ENCODE data around the gene ERGIC1.

The ERGIC1 gene

DNA sequence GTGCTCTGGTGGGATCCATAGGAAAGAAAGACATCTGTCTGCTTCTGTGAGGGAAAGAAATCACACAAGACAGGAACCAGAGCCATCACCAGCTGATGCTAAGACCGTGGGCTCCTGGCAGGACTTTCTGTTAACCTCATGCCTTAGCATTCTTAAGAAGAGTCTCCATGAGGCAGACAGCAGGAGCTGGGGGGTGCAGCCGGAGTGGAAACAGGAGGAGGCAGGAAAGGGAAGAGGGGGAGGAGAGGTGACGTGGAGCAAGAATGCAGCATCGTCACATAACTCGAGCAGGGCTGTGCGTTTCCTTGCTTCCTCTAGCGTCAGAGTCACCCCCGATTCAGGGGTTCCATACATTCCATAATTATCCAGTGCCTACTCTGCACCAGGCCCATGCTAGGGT, 53.6 kb downstream of the ERGIC1 start:
- H3K4me3 ChIP-seq (ENCODE audit: insufficient read depth, low read length, poor library complexity, severe bottlenecking) = no peak overlapping the region
- no peak overlapping the region for H3K4me2 ChIP-seq (ENCODE audit: low read depth, low read length, poor library complexity, severe bottlenecking)
- H3K27ac ChIP-seq (ENCODE audit: low read depth, low read length) = no peak overlapping the region
- TF ChIP-seq, protein P1, sequence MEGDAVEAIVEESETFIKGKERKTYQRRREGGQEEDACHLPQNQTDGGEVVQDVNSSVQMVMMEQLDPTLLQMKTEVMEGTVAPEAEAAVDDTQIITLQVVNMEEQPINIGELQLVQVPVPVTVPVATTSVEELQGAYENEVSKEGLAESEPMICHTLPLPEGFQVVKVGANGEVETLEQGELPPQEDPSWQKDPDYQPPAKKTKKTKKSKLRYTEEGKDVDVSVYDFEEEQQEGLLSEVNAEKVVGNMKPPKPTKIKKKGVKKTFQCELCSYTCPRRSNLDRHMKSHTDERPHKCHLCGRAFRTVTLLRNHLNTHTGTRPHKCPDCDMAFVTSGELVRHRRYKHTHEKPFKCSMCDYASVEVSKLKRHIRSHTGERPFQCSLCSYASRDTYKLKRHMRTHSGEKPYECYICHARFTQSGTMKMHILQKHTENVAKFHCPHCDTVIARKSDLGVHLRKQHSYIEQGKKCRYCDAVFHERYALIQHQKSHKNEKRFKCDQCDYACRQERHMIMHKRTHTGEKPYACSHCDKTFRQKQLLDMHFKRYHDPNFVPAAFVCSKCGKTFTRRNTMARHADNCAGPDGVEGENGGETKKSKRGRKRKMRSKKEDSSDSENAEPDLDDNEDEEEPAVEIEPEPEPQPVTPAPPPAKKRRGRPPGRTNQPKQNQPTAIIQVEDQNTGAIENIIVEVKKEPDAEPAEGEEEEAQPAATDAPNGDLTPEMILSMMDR (IDR thresholded peaks at IDR 0.05; ENCODE audit: insufficient read depth, low read length, poor library complexity, severe bottlenecking) = no peak
- no peak for TF ChIP-seq EZH2phosphoT487 (conservative IDR thresholded peaks at IDR 0.05; ENCODE audit: low read length)
- H3F3A ChIP-seq (ENCODE audit: insufficient read depth) = no peaks in the 10 kb centered on the region
- no peaks in the 10 kb centered on the region for H3K36me3 ChIP-seq (ENCODE audit: low read length)
- no peaks in the 10 kb centered on the region for H3K9me2 ChIP-seq (replicated peaks; ENCODE audit: insufficient read depth, low read length)
- H2AFZ ChIP-seq (ENCODE audit: low read depth, low read length, severe bottlenecking) = no peak overlapping the region
- H4K20me1 ChIP-seq (ENCODE audit: low read depth, low read length) = no peaks in the 10 kb centered on the region
- H3K9ac ChIP-seq (ENCODE audit: low read length) = no peak overlapping the region
- H3K27me3 ChIP-seq (ENCODE audit: low read length) = no peaks in the 10 kb centered on the region
- peaks cover 23% of the 10 kb centered on the region; the same call in 1 of the 2 replicates for H3K79me2 ChIP-seq (ENCODE audit: insufficient read depth, low read length)
- H3K9me3 ChIP-seq (ENCODE audit: insufficient read depth, low read length) = no peaks in the 10 kb centered on the region

DNA sequence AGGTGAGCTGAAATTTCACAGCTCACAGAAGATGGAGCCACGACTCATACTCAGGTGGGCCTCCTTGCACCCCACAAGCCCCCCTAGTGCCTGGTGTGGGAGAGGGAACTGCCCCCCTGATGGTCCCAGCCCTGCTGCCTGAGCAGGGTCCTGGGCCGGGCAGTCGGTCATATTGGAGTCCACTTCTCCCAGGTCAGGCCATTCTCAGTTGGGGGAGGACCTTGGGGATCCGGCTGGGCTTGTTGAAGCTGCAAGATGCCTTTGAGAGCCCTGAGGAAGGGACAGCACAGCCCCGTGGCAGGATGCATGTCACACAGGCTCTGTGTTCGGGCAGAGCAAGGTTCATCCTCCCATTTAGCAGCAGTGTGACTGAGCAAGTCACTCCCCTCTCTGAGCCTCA, 56.6 kb downstream of the ERGIC1 start:
- no peak overlapping the region for H3K4me2 ChIP-seq (ENCODE audit: low read depth, low read length, poor library complexity, severe bottlenecking)
- no peak overlapping the region for H2AFZ ChIP-seq (ENCODE audit: low read depth, low read length, severe bottlenecking)
- H3K27me3 ChIP-seq (ENCODE audit: low read length) = no peaks in the 10 kb centered on the region
- H3K9ac ChIP-seq (ENCODE audit: low read length) = no peak overlapping the region
- no peaks in the 10 kb centered on the region for H3K9me2 ChIP-seq (replicated peaks; ENCODE audit: insufficient read depth, low read length)
- no peaks in the 10 kb centered on the region for H3K36me3 ChIP-seq (ENCODE audit: low read length)
- peaks cover 6% of the 10 kb centered on the region; the same call in 1 of the 2 replicates for H3K79me2 ChIP-seq (ENCODE audit: insufficient read depth, low read length)
- no peaks in the 10 kb centered on the region for H4K20me1 ChIP-seq (ENCODE audit: low read depth, low read length)
- no peaks in the 10 kb centered on the region for H3F3A ChIP-seq (ENCODE audit: insufficient read depth)
- H3K27ac ChIP-seq (ENCODE audit: low read depth, low read length) = no peak overlapping the region
- H3K9me3 ChIP-seq (ENCODE audit: insufficient read depth, low read length) = no peaks in the 10 kb centered on the region
- TF ChIP-seq, protein P1 (IDR thresholded peaks at IDR 0.05; ENCODE audit: insufficient read depth, low read length, poor library complexity, severe bottlenecking) = no peak
- no peak for TF ChIP-seq EZH2phosphoT487 (conservative IDR thresholded peaks at IDR 0.05; ENCODE audit: low read length)
- H3K4me3 ChIP-seq (ENCODE audit: insufficient read depth, low read length, poor library complexity, severe bottlenecking) = no peak overlapping the region

DNA sequence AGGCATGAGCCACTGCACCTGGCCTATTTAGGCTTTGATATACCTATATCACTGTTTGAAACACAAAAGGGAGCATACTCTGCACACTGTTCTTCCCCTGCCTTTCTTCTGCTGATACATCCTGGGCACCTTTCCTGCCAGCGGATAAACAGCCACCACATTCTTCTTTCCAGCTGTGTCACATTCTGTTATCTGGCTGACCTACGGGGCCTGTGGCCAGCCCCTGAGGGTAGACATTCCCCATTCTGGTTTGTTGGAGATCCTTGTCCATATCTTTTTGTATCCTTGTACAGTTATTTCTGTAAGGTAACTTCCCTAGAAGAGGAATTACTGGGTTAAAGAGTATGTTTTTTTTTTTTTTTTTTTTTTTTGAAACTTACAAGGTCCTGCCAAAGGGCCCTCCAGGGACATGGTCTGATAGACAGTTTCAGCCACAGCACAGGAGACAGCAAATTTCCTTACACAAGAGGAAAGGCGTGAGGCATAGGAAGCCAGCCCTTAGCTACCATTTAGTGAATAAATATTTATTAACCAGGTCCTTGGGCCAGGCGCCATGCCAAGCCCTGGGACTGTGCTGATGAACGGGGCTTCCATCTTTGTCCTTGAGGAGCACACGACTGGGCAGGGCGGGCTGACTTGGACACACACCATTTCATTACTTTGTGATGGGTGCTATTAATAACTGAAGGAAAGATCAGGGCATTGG, 57.8 kb downstream of the ERGIC1 start:
- no peaks in the 10 kb centered on the region for H3K9me3 ChIP-seq (ENCODE audit: insufficient read depth, low read length)
- H3K4me3 ChIP-seq (ENCODE audit: insufficient read depth, low read length, poor library complexity, severe bottlenecking) = no peak overlapping the region
- no peaks in the 10 kb centered on the region for H3K9me2 ChIP-seq (replicated peaks; ENCODE audit: insufficient read depth, low read length)
- no peak overlapping the region for H3K9ac ChIP-seq (ENCODE audit: low read length)
- TF ChIP-seq EZH2phosphoT487 (conservative IDR thresholded peaks at IDR 0.05; ENCODE audit: low read length) = no peak
- TF ChIP-seq, protein P1 (IDR thresholded peaks at IDR 0.05; ENCODE audit: insufficient read depth, low read length, poor library complexity, severe bottlenecking) = no peak
- no peaks in the 10 kb centered on the region for H3F3A ChIP-seq (ENCODE audit: insufficient read depth)
- H3K27ac ChIP-seq (ENCODE audit: low read depth, low read length) = no peak overlapping the region
- no peaks in the 10 kb centered on the region for H3K27me3 ChIP-seq (ENCODE audit: low read length)
- no peaks in the 10 kb centered on the region for H4K20me1 ChIP-seq (ENCODE audit: low read depth, low read length)
- no peaks in the 10 kb centered on the region for H3K36me3 ChIP-seq (ENCODE audit: low read length)
- no peaks in the 10 kb centered on the region; the same call in 1 of the 2 replicates for H3K79me2 ChIP-seq (ENCODE audit: insufficient read depth, low read length)
- H3K4me2 ChIP-seq (ENCODE audit: low read depth, low read length, poor library complexity, severe bottlenecking) = no peak overlapping the region
- H2AFZ ChIP-seq (ENCODE audit: low read depth, low read length, severe bottlenecking) = no peak overlapping the region
